Tibial nerve (tissue), 4 donors: Measurements from ENCODE around the gene TUBB1. TPM values are rescaled to one million over a fixed set of nuclear protein-coding genes. Genes with fewer than 3 reads are reported as not detected.

ENCODE experiments used
- DNase-seq, 2 donors: peaks; one replicate each; pipeline ENCODE4 v3.0.0-alpha.2; 2019; ENCODE audit warnings: low spot score in 2 of 2
- H3K27ac ChIP-seq, 4 donors: fragments of 200-600 bp; sonication (generic) in 3 of 4; one replicate each; pipeline ENCODE4 v1.5.1; 2017 to 2019; ENCODE audit warnings: mild to moderate bottlenecking in 1 of 4
- H3K27me3 ChIP-seq, 2 donors: fragments of 200-600 bp; sonication (generic) in 1 of 2; one replicate each; pipeline versions ENCODE4 v1.5.1 to v1.6.0; 2017 to 2019
- H3K36me3 ChIP-seq, 3 donors: fragments of 200-600 bp; sonication (generic); one replicate each; pipeline ENCODE4 v1.5.1; 2018 to 2019
- H3K4me1 ChIP-seq, 4 donors: fragments of 200-600 bp; sonication (generic) in 3 of 4; one replicate each; pipeline ENCODE4 v1.5.1; 2017 to 2019
- H3K4me3 ChIP-seq, 4 donors: fragments of 200-600 bp; sonication (generic) in 3 of 4; one replicate each; pipeline ENCODE4 v1.5.1; 2017 to 2019; ENCODE audit warnings: mild to moderate bottlenecking in 1 of 4, moderate library complexity in 1 of 4
- H3K9me3 ChIP-seq, 4 donors: fragments of 200-600 bp; sonication (generic) in 3 of 4; one replicate each; pipeline ENCODE4 v1.5.1; 2017 to 2019
- EP300 ChIP-seq, 2 donors: sonication (generic); formaldehyde crosslinking; IDR thresholded peaks; one replicate each; pipeline ENCODE4 v1.6.1; 2017; ENCODE audit warnings: antibody characterized with exemption in 2 of 2, mild to moderate bottlenecking in 1 of 2
- POLR2A ChIP-seq, 2 donors: fragments of 450-650 bp; IDR thresholded peaks; one replicate each; pipeline ENCODE4 v1.6.1; 2017; ENCODE audit warnings: antibody characterized with exemption in 2 of 2, mild to moderate bottlenecking in 2 of 2, moderate library complexity in 2 of 2
- WGBS, 2 donors: methylation state at CpG; one replicate each; pipeline ENCODE4 v1.1.5; 2018; 5-methylcytosine and 5-hydroxymethylcytosine counted together
- total RNA-seq, 4 donors: library from RNA; depleted of rRNA; stranded (reverse); fragments of >200 nt; gene quantifications; one replicate each; pipeline ENCODE4 v1.1.0, GENCODE V29; 2016
- TF ChIP-seq, protein P1 (sequence below), 5 experiments: fragments of 200-600 bp in 3 of 5; fragments of 450-650 bp in 2 of 5; sonication (generic) in 3 of 5; IDR thresholded peaks; one replicate each; pipeline ENCODE4 v1.5.1; 2016 to 2019; ENCODE audit warnings: antibody characterized with exemption in 5 of 5, mild to moderate bottlenecking in 3 of 5, moderate library complexity in 2 of 5

Gene TUBB1
- total RNA-seq, 4 donors from 2014 or later: 0.21 to 0.60 (median 0.59) TPM; not detected in 1

DNA sequence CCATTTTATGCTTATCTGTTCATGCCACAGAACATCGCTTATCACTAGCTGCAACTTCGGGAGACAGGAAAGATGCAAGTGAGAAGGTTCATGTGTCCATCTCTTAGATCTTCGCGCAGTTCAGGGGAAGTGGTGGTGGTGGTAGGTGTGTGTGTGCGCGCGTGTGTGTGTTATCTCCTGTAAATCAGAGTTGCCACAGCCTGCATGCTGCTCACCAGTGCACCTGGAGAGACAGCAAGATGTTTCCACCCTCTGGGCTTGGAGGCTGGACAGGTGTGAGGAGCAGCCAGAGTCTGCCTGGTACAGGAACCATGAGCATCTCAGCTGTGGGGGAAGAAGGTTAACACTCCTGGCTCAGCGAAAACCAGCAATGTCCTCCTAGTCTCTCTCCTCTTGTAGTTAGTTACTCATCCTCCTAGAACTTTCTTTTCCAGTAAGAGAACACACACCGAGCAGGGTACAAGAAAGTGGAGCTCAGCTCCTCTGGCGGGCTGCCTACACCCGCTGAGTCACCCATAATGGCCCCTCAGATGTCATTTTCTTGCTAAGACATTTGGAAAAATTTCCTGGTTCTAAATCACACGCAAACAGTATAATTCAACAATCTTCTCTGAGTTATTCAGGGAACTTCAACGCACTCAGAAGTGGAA is 5.1 kb upstream of the TUBB1 start:
- no peaks in the 10 kb centered on the region for H3K9me3 ChIP-seq
- no peak overlapping the region for H3K4me3 ChIP-seq
- H3K27ac ChIP-seq: no peak overlapping the region
- peaks cover 0 to 1% (median 0%) of the 10 kb centered on the region in 3 donors for H3K36me3 ChIP-seq
- peaks cover 0 to 20% (median 9%) of the 10 kb centered on the region in 4 donors for H3K4me1 ChIP-seq
- 70 to 71% methylated on average over 13 of the region's 13 CpGs for WGBS, 2 donors
- DNase-seq: no peak
- H3K27me3 ChIP-seq: no peaks in the 10 kb centered on the region
- no peak for TF ChIP-seq EP300 (IDR thresholded peaks at IDR 0.05)
- TF ChIP-seq, protein P1, sequence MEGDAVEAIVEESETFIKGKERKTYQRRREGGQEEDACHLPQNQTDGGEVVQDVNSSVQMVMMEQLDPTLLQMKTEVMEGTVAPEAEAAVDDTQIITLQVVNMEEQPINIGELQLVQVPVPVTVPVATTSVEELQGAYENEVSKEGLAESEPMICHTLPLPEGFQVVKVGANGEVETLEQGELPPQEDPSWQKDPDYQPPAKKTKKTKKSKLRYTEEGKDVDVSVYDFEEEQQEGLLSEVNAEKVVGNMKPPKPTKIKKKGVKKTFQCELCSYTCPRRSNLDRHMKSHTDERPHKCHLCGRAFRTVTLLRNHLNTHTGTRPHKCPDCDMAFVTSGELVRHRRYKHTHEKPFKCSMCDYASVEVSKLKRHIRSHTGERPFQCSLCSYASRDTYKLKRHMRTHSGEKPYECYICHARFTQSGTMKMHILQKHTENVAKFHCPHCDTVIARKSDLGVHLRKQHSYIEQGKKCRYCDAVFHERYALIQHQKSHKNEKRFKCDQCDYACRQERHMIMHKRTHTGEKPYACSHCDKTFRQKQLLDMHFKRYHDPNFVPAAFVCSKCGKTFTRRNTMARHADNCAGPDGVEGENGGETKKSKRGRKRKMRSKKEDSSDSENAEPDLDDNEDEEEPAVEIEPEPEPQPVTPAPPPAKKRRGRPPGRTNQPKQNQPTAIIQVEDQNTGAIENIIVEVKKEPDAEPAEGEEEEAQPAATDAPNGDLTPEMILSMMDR (IDR thresholded peaks at IDR 0.05): no peak
- TF ChIP-seq POLR2A (IDR thresholded peaks at IDR 0.05): no peak

DNA sequence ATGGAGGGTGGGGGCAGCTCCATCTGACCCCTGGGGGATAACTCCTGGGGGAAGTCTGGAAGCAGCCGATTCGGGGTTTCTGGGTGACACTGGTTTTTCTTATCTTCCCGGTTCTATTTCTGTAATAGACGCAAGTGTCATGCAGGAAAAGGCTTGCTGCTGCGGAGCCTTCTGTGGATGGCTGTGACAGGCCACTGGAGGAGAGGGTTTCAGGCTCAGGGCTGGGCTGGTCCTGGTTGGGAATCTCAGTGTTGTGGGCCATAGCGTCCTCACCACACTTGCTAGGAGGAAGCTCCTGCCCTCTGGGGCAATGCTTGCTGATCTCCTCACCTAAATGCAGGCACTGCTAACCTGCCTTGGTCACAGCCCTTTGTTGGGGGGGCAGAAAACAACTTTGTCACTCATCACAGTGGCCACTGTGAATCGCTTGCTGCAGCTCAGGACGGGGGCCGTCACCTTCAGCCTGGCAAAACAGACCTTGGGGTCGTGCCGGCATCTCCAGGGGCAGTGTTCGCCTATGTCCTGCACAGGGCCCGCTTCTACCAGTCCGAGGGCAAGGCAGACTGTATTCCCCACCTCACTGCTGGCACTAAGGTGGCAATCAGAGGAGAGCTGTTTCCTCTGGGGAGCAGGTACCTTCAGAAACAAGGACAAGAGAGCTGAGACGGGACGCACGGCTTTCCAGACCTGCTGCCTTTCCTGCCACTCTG is 4.4 kb upstream of the TUBB1 start:
- no peaks in the 10 kb centered on the region for H3K9me3 ChIP-seq
- DNase-seq: no peak
- H3K36me3 ChIP-seq: peaks cover 0 to 4% (median 0%) of the 10 kb centered on the region in 3 donors
- no peak overlapping the region for H3K27ac ChIP-seq
- peaks cover 0 to 19% (median 9%) of the 10 kb centered on the region in 4 donors for H3K4me1 ChIP-seq
- TF ChIP-seq POLR2A (IDR thresholded peaks at IDR 0.05) (no peak), EP300 (IDR thresholded peaks at IDR 0.05) (no peak)
- TF ChIP-seq, protein P1 (IDR thresholded peaks at IDR 0.05): no peak
- no peak overlapping the region for H3K4me3 ChIP-seq
- WGBS, 2 donors: 77 to 83% methylated on average over 15 to 17 of the region's 17 CpGs
- no peaks in the 10 kb centered on the region for H3K27me3 ChIP-seq

DNA sequence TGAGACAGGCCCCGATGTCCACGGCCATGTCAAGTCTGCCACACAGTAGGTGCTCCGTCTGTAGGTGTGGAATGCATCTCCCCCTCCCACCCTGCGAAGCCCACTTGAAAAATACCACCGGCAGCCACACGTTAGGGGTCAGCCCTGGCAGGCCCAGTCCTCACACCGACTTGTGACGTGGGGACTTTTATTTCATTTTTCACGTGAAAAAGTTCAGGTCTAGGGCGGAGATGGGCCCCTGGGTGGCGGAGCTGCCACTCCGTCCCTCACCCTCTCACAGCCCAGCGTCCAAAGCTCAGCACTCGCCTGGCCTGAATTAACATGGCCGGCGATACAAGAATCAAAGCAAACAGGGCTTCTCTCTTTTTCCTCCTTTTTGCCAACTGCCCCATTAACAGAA is 3.8 kb upstream of the TUBB1 start:
- DNase-seq: no peak
- H3K36me3 ChIP-seq: peaks cover 0 to 4% (median 0%) of the 10 kb centered on the region in 3 donors
- TF ChIP-seq POLR2A (IDR thresholded peaks at IDR 0.05): no peak
- TF ChIP-seq, protein P1 (IDR thresholded peaks at IDR 0.05): no peak
- no peak for TF ChIP-seq EP300 (IDR thresholded peaks at IDR 0.05)
- no peaks in the 10 kb centered on the region for H3K9me3 ChIP-seq
- H3K27ac ChIP-seq: no peak overlapping the region
- H3K27me3 ChIP-seq: no peaks in the 10 kb centered on the region
- H3K4me3 ChIP-seq: no peak overlapping the region
- 88 to 92% methylated on average over 14 to 16 of the region's 16 CpGs for WGBS, 2 donors
- H3K4me1 ChIP-seq: peaks cover 0 to 13% (median 8%) of the 10 kb centered on the region in 4 donors

DNA sequence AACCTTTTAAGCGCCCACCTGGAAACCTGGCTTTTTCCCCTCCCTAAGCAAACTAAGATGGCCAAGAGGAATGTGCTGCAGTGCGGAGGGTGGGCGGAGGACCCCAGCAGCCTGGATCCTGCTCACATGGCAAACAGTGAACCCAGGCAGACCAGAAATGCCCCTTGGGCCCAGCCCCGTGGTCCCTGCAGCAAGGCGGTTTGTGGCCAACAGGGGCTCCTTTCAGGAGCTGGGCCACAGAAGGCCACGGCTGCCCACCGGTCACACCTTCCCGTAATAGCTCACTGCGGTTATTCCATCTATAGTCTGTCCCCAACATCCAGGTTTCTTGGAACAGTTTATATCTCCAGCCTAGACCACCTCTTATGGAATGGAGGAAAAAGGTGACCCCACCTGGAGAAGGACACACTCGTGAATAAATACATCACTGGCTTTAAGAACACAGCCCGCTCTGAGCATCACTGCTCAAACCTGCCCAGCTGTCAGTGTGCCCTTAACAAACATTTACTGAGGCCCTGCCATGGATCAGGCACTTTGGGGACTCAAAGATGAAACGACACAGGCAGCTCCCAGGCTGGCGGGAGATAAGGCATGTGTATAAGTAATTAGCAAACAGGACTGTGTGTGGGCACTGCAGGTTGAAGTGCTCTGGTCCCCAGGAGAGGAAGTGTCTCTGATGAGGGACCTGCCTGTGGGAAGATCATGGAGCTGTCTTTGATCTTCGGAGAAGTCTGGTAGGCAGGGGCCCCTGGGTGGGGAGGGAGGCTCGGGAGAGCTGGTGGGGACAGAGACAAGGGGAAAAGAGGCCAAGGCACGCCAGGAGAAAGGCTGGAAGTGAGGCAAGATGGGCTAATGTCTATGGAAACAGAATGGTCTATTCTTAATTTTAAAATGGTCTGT is 3.2 kb upstream of the TUBB1 start:
- no peak for DNase-seq
- Histone ChIP-seq H3K4me1 (peaks cover 0 to 6% (median 3%) of the 10 kb centered on the region in 4 donors), H3K27ac (no peak overlapping the region), H3K36me3 (peaks cover 0 to 4% (median 0%) of the 10 kb centered on the region in 3 donors), H3K27me3 (no peaks in the 10 kb centered on the region), H3K4me3 (no peak overlapping the region), H3K9me3 (no peaks in the 10 kb centered on the region)
- WGBS, 2 donors: 76 to 77% methylated on average over 16 of the region's 16 CpGs
- TF ChIP-seq EP300 (IDR thresholded peaks at IDR 0.05) (no peak), POLR2A (IDR thresholded peaks at IDR 0.05) (no peak)
- TF ChIP-seq, protein P1 (IDR thresholded peaks at IDR 0.05): no peak
